ENCODE measurements around the gene PLPPR2. TPM values are rescaled to one million over a fixed set of nuclear protein-coding genes. Genes with fewer than 3 reads are reported as not detected.
"Not testable (repeated sequence)": the region's sequence is repeated elsewhere in the genome, so short reads cannot be mapped to it uniquely, and the experiment has no call there.

The PLPPR2 gene
- total RNA-seq, 1 donor from 2014 or later = 77.0 TPM

- Mint-ChIP-seq H3K9me3 (ENCODE audit: unreplicated experiment) (peaks cover 6% of the 10 kb centered on the region), H3K4me1 (ENCODE audit: low read depth, unreplicated experiment) (peaks cover 9% of the 10 kb centered on the region), H3K27me3 (ENCODE audit: unreplicated experiment) (peaks cover 5% of the 10 kb centered on the region), H3K36me3 (ENCODE audit: unreplicated experiment) (no peaks in the 10 kb centered on the region), H3K27ac (ENCODE audit: unreplicated experiment) (no peak overlapping the region), H3K4me3 (ENCODE audit: unreplicated experiment) (no peak overlapping the region)
- DNase-seq = no peak
- no peak for TF ChIP-seq CTCF (IDR thresholded peaks at IDR 0.05; ENCODE audit: partially characterized antibody, unreplicated experiment)
Observed at GRCh38 chr19:11325544-11325943, 29.7 kb upstream of the PLPPR2 start.

- no peak overlapping the region for H3K4me3 Mint-ChIP-seq (ENCODE audit: unreplicated experiment)
- no peak for TF ChIP-seq CTCF (IDR thresholded peaks at IDR 0.05; ENCODE audit: partially characterized antibody, unreplicated experiment)
- no peaks in the 10 kb centered on the region for H3K27me3 Mint-ChIP-seq (ENCODE audit: unreplicated experiment)
- no peak for DNase-seq
- no peak overlapping the region for H3K27ac Mint-ChIP-seq (ENCODE audit: unreplicated experiment)
- peaks cover 4% of the 10 kb centered on the region for H3K9me3 Mint-ChIP-seq (ENCODE audit: unreplicated experiment)
- H3K36me3 Mint-ChIP-seq (ENCODE audit: unreplicated experiment) = peaks cover 2% of the 10 kb centered on the region
- H3K4me1 Mint-ChIP-seq (ENCODE audit: low read depth, unreplicated experiment) = no peaks in the 10 kb centered on the region
Observed at GRCh38 chr19:11330127-11330526, 25.1 kb upstream of the PLPPR2 start.

GRCh38 chr19:11331502-11331901 lies 23.7 kb upstream of the PLPPR2 start:
- peaks cover 7% of the 10 kb centered on the region for H3K36me3 Mint-ChIP-seq (ENCODE audit: unreplicated experiment)
- no peak overlapping the region for H3K27ac Mint-ChIP-seq (ENCODE audit: unreplicated experiment)
- DNase-seq = no peak
- H3K9me3 Mint-ChIP-seq (ENCODE audit: unreplicated experiment) = peaks cover 4% of the 10 kb centered on the region
- no peak for TF ChIP-seq CTCF (IDR thresholded peaks at IDR 0.05; ENCODE audit: partially characterized antibody, unreplicated experiment)
- no peaks in the 10 kb centered on the region for H3K4me1 Mint-ChIP-seq (ENCODE audit: low read depth, unreplicated experiment)
- no peaks in the 10 kb centered on the region for H3K27me3 Mint-ChIP-seq (ENCODE audit: unreplicated experiment)
- no peak overlapping the region for H3K4me3 Mint-ChIP-seq (ENCODE audit: unreplicated experiment)

- H3K9me3 Mint-ChIP-seq (ENCODE audit: unreplicated experiment) = peaks cover 3% of the 10 kb centered on the region
- peaks cover 7% of the 10 kb centered on the region for H3K36me3 Mint-ChIP-seq (ENCODE audit: unreplicated experiment)
- H3K4me3 Mint-ChIP-seq (ENCODE audit: unreplicated experiment) = no peak overlapping the region
- DNase-seq = no peak
- no peak for TF ChIP-seq CTCF (IDR thresholded peaks at IDR 0.05; ENCODE audit: partially characterized antibody, unreplicated experiment)
- no peak overlapping the region for H3K27ac Mint-ChIP-seq (ENCODE audit: unreplicated experiment)
- H3K27me3 Mint-ChIP-seq (ENCODE audit: unreplicated experiment) = no peaks in the 10 kb centered on the region
- H3K4me1 Mint-ChIP-seq (ENCODE audit: low read depth, unreplicated experiment) = peaks cover under 1% of the 10 kb centered on the region
Observed at GRCh38 chr19:11332822-11333221, 22.4 kb upstream of the PLPPR2 start.

GRCh38 chr19:11333838-11334237 lies 21.4 kb upstream of the PLPPR2 start:
- not testable (repeated sequence) for DNase-seq; H3K27me3 Mint-ChIP-seq (ENCODE audit: unreplicated experiment); H3K4me3 Mint-ChIP-seq (ENCODE audit: unreplicated experiment); H3K36me3 Mint-ChIP-seq (ENCODE audit: unreplicated experiment); H3K9me3 Mint-ChIP-seq (ENCODE audit: unreplicated experiment); H3K4me1 Mint-ChIP-seq (ENCODE audit: low read depth, unreplicated experiment); H3K27ac Mint-ChIP-seq (ENCODE audit: unreplicated experiment)

All from glutamatergic neuron (in vitro differentiated cells).